GM12892 (cell line): Measurements from ENCODE around the gene CAMKMT.

ENCODE experiments used
- POLR2A ChIP-seq: IDR thresholded peaks from 2 replicates; pipeline ENCODE4 v1.6.1; 2011; ENCODE audit warnings: low read depth, low read length, control low read depth
- POLR2AphosphoS5 ChIP-seq: IDR thresholded peaks from 2 replicates; pipeline ENCODE4 v1.6.1; 2011; ENCODE audit warnings: low read depth, low read length, control low read depth

DNA sequence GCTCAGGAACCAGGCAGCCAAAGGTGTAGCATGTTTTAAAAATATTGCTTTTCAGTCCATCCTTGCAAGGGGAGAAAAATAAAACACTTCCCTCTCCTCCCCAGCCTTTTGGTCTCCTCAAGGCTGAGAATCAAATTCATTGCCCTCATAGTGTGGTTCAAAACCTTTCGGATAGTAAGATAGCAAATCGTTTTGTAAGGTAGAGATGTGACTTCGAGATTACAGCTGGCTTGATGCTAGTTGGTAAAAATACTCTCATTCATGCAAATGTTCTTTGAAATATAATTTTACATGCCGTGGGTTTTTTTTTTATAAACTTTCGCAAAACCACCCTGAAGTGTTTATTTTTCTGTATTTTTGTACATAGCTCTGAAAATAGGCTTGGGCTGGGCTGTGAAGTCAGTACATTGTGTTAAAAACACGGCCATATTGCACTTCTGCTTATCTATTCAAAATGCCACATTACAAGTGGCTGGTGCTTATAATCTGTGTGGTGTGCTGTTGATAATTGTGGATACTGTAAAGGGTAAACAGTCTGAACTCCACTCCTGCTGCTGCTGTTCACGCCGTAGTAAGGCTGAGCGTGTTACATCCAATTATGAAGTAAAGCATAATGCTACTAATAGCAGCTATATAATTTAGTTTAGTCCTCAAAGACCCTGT lies 407.7 kb downstream of the CAMKMT start:
- TF ChIP-seq POLR2AphosphoS5 (no peak), POLR2A (no peak)
